MM.1S (cell line): Measurements from ENCODE around the gene C21orf58.

Source experiments
- DNase-seq: peaks from one replicate; pipeline ENCODE4 v3.0.0-alpha.2; 2015
- H2AFZ ChIP-seq: fragments of 300-600 bp; sonication (generic); 2 replicates; pipeline ENCODE4 v1.6.0; 2016; ENCODE audit warnings: antibody characterized with exemption, low read length
- H3F3A ChIP-seq: fragments of 300-600 bp; sonication (generic); 2 replicates; pipeline ENCODE4 v1.6.1; 2016; ENCODE audit warnings: mild to moderate bottlenecking, antibody characterized with exemption, low read length, moderate library complexity, mixed read lengths; ENCODE audit not compliant: insufficient read depth
- H3K27ac ChIP-seq: fragments of 300-600 bp; sonication (generic); 2 replicates; pipeline ENCODE4 v1.5.1; 2016; ENCODE audit warnings: mild to moderate bottlenecking, low read length
- H3K27me3 ChIP-seq: fragments of 300-600 bp; sonication (generic); replicated peaks from 2 replicates; pipeline ENCODE4 v1.6.0; 2016; ENCODE audit warnings: low read length; ENCODE audit not compliant: insufficient read depth
- H3K36me3 ChIP-seq: fragments of 300-600 bp; sonication (generic); replicated peaks from 2 replicates; pipeline ENCODE4 v1.6.1; 2016; ENCODE audit warnings: mild to moderate bottlenecking, low read length, mixed read lengths; ENCODE audit not compliant: insufficient read depth
- H3K4me1 ChIP-seq: fragments of 300-600 bp; sonication (generic); 2 replicates; pipeline ENCODE4 v1.6.1; 2016; ENCODE audit warnings: low read length, mixed read lengths
- H3K4me2 ChIP-seq: fragments of 300-600 bp; sonication (generic); 2 replicates; pipeline ENCODE4 v1.6.0; 2016; ENCODE audit warnings: low read depth, low read length
- H3K4me3 ChIP-seq: fragments of 300-600 bp; sonication (generic); 2 replicates; pipeline ENCODE4 v1.5.1; 2016; ENCODE audit warnings: low read length, mixed read lengths
- H3K79me2 ChIP-seq: fragments of 300-600 bp; sonication (generic); 2 replicates; pipeline ENCODE4 v1.6.1; 2016; ENCODE audit warnings: mixed run types, low read length, mixed read lengths
- H3K9ac ChIP-seq: fragments of 300-600 bp; sonication (generic); 2 replicates; pipeline ENCODE4 v1.6.1; 2016; ENCODE audit warnings: low read length, mixed read lengths
- H3K9me2 ChIP-seq: fragments of 300-600 bp; sonication (generic); replicated peaks from 2 replicates; pipeline ENCODE4 v1.6.1; 2016; ENCODE audit warnings: mild to moderate bottlenecking, low read length, mixed read lengths; ENCODE audit not compliant: insufficient read depth
- H3K9me3 ChIP-seq: fragments of 300-600 bp; sonication (generic); replicated peaks from 2 replicates; pipeline ENCODE4 v1.6.1; 2016; ENCODE audit warnings: mild to moderate bottlenecking, low read length, mixed read lengths; ENCODE audit not compliant: insufficient read depth
- H4K20me1 ChIP-seq: fragments of 300-600 bp; sonication (generic); 2 replicates; pipeline ENCODE4 v1.6.1; 2016; ENCODE audit warnings: mild to moderate bottlenecking, low read length, moderate library complexity, mixed read lengths; ENCODE audit not compliant: insufficient read depth
- EZH2 ChIP-seq: fragments of 300-600 bp; sonication (generic); optimal IDR thresholded peaks from 2 replicates; pipeline ENCODE3; 2017; ENCODE audit warnings: low read depth, mild to moderate bottlenecking, antibody characterized with exemption, low read length, mixed read lengths
- EZH2phosphoT487 ChIP-seq: fragments of 300-600 bp; sonication (generic); IDR thresholded peaks from 2 replicates; pipeline ENCODE4 v1.6.1; 2018; ENCODE audit warnings: antibody characterized with exemption, low read length
- TF ChIP-seq, protein P1 (sequence below): fragments of 300-600 bp; sonication (generic); IDR thresholded peaks from 2 replicates; pipeline ENCODE4 v1.5.1; 2016; ENCODE audit warnings: antibody characterized with exemption, low read length, mixed read lengths

The C21orf58 gene

DNA sequence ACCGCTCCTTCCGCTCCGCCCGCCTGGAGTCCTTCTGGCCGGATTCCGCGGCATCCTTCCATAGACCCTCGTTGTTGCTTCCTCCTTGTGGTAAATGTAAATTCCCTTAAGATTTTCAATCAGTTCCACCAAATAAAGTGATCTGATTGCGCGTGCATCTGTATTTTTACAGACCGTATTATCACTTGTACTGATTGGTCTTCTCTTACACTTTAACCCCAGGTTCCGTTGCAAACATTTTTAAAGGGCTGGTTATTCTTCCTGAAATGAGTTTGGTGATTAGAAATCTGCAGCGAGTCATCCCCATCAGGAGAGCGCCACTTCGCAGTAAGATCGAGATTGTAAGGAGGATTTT, 37.0 kb downstream of the C21orf58 start:
- peak overlapping the region; percentile 78; the same call in 1 of the 2 replicates for H3K27ac ChIP-seq
- H3K9me2 ChIP-seq: no peaks in the 10 kb centered on the region
- H3K9me3 ChIP-seq: no peaks in the 10 kb centered on the region
- DNase-seq: no peak
- H2AFZ ChIP-seq: peak overlapping the region; percentile 66
- H3K79me2 ChIP-seq: peaks cover 50% of the 10 kb centered on the region
- no peaks in the 10 kb centered on the region; the same call in 1 of the 2 replicates for H4K20me1 ChIP-seq
- H3K27me3 ChIP-seq: no peaks in the 10 kb centered on the region
- H3K36me3 ChIP-seq: peaks cover 6% of the 10 kb centered on the region; the same call in 1 of the 2 replicates
- peak overlapping the region; percentile 58 for H3K4me2 ChIP-seq
- peaks cover 22% of the 10 kb centered on the region for H3K4me1 ChIP-seq
- H3K9ac ChIP-seq: peak overlapping the region; percentile 81
- peaks cover 16% of the 10 kb centered on the region for H3F3A ChIP-seq
- H3K4me3 ChIP-seq: peak overlapping the region; percentile 73
- TF ChIP-seq, protein P1, sequence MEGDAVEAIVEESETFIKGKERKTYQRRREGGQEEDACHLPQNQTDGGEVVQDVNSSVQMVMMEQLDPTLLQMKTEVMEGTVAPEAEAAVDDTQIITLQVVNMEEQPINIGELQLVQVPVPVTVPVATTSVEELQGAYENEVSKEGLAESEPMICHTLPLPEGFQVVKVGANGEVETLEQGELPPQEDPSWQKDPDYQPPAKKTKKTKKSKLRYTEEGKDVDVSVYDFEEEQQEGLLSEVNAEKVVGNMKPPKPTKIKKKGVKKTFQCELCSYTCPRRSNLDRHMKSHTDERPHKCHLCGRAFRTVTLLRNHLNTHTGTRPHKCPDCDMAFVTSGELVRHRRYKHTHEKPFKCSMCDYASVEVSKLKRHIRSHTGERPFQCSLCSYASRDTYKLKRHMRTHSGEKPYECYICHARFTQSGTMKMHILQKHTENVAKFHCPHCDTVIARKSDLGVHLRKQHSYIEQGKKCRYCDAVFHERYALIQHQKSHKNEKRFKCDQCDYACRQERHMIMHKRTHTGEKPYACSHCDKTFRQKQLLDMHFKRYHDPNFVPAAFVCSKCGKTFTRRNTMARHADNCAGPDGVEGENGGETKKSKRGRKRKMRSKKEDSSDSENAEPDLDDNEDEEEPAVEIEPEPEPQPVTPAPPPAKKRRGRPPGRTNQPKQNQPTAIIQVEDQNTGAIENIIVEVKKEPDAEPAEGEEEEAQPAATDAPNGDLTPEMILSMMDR: no peak
- no peak for TF ChIP-seq EZH2phosphoT487
- TF ChIP-seq EZH2: no peak

DNA sequence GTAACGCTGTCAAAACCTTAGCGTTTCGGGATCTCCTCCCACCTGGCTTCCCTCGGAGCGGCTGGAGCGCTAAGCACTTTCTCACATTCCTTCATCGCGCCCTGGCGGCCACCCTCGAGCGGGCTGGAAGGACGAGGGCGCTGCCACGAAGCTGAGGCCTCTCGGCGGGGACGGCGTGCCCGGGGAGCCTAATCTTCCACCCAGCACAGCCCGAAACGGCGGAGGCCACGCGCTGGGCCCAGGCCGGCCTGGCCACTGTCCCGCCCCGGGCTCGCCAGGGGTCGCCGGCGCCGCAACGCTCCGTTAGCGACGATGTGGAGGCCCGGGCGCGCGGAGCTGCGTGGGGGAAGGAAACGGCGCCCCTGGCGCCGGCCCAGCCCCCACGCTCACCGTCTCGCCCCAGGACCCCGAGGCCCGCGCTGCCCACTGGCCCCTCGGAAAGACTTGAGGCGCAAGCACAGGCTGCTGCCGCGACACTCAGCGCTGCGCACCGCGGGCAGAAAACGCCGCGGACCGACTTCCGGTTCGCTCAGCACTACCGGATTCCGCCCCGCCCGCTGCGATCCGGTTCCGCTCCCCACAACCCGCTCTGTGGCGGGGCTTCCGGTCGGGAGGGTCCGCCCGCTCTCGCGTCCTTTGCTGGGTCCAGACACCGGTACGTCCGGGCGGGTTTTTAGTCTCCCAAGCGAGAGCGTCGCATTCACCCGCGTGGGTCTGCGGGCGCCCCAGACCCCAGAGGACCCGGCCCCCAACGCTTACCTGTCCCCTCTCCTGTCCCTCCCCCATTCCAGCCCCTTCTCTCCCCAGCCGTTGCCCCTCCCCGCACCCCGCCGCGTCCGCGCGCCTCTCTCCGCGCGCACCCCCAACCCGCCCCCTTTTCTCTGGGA, 37.7 kb downstream of the C21orf58 start, which contains the start of gene YBEY:
YBEY (plus strand) TSS at position 582 of the 887 bp plus-strand sequence. CDS start 572 bp downstream, outside the sequence.
- Histone ChIP-seq H3F3A (peaks cover 16% of the 10 kb centered on the region), H3K27ac (peak within 1 kb of the TSS; percentile 78), H3K36me3 (0 out of 2 replicates have a peak, but pooled peaks cover 4% of the 10 kb centered on the region), H4K20me1 (no peaks in the 10 kb centered on the region; the same call in 1 of the 2 replicates), H3K4me1 (peaks cover 22% of the 10 kb centered on the region), H3K9me2 (no peaks in the 10 kb centered on the region), H2AFZ (peak within 1 kb of the TSS; percentile 66), H3K4me3 (peak within 1 kb of the TSS; percentile 73), H3K9ac (peak within 1 kb of the TSS; percentile 81), H3K79me2 (peaks cover 55% of the 10 kb centered on the region), H3K27me3 (no peaks in the 10 kb centered on the region), H3K9me3 (no peaks in the 10 kb centered on the region), H3K4me2 (peak within 1 kb of the TSS; percentile 58)
- TF ChIP-seq, protein P1: peak; percentile 53
- TF ChIP-seq EZH2: no peak
- peak; percentile 98 for DNase-seq

DNA sequence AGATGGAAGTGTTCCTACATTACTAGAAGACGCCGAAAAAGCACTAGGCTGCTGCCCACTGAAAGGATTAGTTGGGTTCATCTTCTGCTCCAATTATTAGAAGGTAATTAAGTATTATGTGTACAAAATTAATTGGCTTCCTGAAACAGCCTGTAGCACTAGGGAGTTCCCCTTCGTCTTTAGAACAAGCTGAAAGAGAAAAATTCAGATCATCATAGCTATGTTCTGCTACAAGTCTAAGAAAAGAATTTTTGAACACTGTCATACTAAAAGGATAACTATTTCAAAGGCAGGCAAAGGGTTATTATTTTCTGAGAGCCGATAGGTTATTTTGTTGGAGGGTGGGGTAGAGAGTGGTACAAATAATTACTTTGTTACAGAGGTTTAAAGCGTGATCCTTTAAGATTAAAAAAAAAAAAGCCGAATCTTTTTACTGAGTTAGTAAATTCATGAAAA, 38.4 kb downstream of the C21orf58 start, which contains the start of gene MCM3AP:
MCM3AP (minus strand) TSS at position 406 of the 456 bp plus-strand sequence; CDS start at position 81, 325 bp downstream.
- Histone ChIP-seq H3K4me3 (peak within 1 kb of the TSS; percentile 73), H3K4me1 (peaks cover 22% of the 10 kb centered on the region), H3K79me2 (peaks cover 60% of the 10 kb centered on the region), H3K9ac (peak within 1 kb of the TSS; percentile 81), H2AFZ (peak within 1 kb of the TSS; percentile 66), H3K9me3 (no peaks in the 10 kb centered on the region), H3K27me3 (no peaks in the 10 kb centered on the region), H3K9me2 (no peaks in the 10 kb centered on the region), H3K27ac (peak within 1 kb of the TSS; percentile 78), H3F3A (peaks cover 16% of the 10 kb centered on the region), H3K4me2 (peak within 1 kb of the TSS; percentile 58), H4K20me1 (no peaks in the 10 kb centered on the region; the same call in 1 of the 2 replicates), H3K36me3 (peaks cover 7% of the 10 kb centered on the region; the same call in 1 of the 2 replicates)
- TF ChIP-seq, protein P1: no peak
- no peak for TF ChIP-seq EZH2
- TF ChIP-seq EZH2phosphoT487: no peak
- DNase-seq: no peak
